H7 (cell line): Measurements from ENCODE around the gene DIP2C. TPM values are rescaled to one million over a fixed set of nuclear protein-coding genes. Genes with fewer than 3 reads are reported as not detected.
A peak's percentile ranks its signal among the peaks of the same experiment; 100 is the strongest.

Source experiments
- DNase-seq: peaks from one replicate; pipeline ENCODE4 v3.0.0; 2012
- H3K27me3 ChIP-seq: 2 replicates; pipeline ENCODE4 v1.6.0; 2011; ENCODE audit warnings: mild to moderate bottlenecking, low read length; ENCODE audit not compliant: control insufficient read depth, insufficient read depth
- H3K36me3 ChIP-seq: replicated peaks from 2 replicates; pipeline ENCODE4 v1.5.1; 2011; ENCODE audit warnings: low read length; ENCODE audit not compliant: control insufficient read depth, insufficient read depth
- H3K4me3 ChIP-seq: 2 replicates; pipeline ENCODE4 v1.5.1; 2011; ENCODE audit warnings: low read depth, mild to moderate bottlenecking, control low read depth, low read length, moderate library complexity; ENCODE audit not compliant: insufficient read depth
- total RNA-seq: library from RNA; depleted of rRNA; stranded (reverse); fragments of >200 nt; shearing (Covaris generic); gene quantifications from 2 replicates; pipeline ENCODE4 v1.2.3, GENCODE V29; 2014

The DIP2C gene
- total RNA-seq, 1 experiment from 2014 or later = 4.8 TPM

GRCh38 chr10:317926-318325 lies 371.5 kb downstream of the DIP2C start:
- no peak for DNase-seq
- no peaks in the 10 kb centered on the region for H3K27me3 ChIP-seq
- no peak overlapping the region for H3K4me3 ChIP-seq
- H3K36me3 ChIP-seq = no peaks in the 10 kb centered on the region; the same call in 1 of the 2 replicates

GRCh38 chr10:317271-317769 lies 372.1 kb downstream of the DIP2C start:
- DNase-seq = no peak
- Histone ChIP-seq H3K27me3 (no peaks in the 10 kb centered on the region), H3K36me3 (no peaks in the 10 kb centered on the region; the same call in 1 of the 2 replicates)

GRCh38 chr10:316390-316789 lies 373.1 kb downstream of the DIP2C start:
- DNase-seq = no peak
- no peak overlapping the region for H3K4me3 ChIP-seq
- no peaks in the 10 kb centered on the region; the same call in 1 of the 2 replicates for H3K36me3 ChIP-seq
- no peaks in the 10 kb centered on the region for H3K27me3 ChIP-seq

More at GRCh38 chr10:317271-317769, 372.1 kb downstream of the DIP2C start:
- no peak overlapping the region for H3K4me3 ChIP-seq

GRCh38 chr10:314871-315270 lies 374.6 kb downstream of the DIP2C start:
- H3K4me3 ChIP-seq = no peak overlapping the region
- DNase-seq = no peak
- no peaks in the 10 kb centered on the region; the same call in 1 of the 2 replicates for H3K36me3 ChIP-seq
- no peaks in the 10 kb centered on the region for H3K27me3 ChIP-seq

GRCh38 chr10:314381-314780 lies 375.1 kb downstream of the DIP2C start:
- no peak overlapping the region for H3K4me3 ChIP-seq
- H3K27me3 ChIP-seq = no peaks in the 10 kb centered on the region
- DNase-seq = peak; percentile 32
- H3K36me3 ChIP-seq = no peaks in the 10 kb centered on the region; the same call in none of the 2 replicates

GRCh38 chr10:311901-312665 lies 377.4 kb downstream of the DIP2C start:
- Histone ChIP-seq H3K36me3 (no peaks in the 10 kb centered on the region; the same call in 1 of the 2 replicates), H3K27me3 (no peaks in the 10 kb centered on the region), H3K4me3 (no peak overlapping the region)
- DNase-seq = peak; percentile 33

GRCh38 chr10:310976-311639 lies 378.4 kb downstream of the DIP2C start:
- Histone ChIP-seq H3K4me3 (no peak overlapping the region), H3K36me3 (no peaks in the 10 kb centered on the region; the same call in 1 of the 2 replicates)
- DNase-seq = no peak

GRCh38 chr10:310371-310770 lies 379.1 kb downstream of the DIP2C start:
- Histone ChIP-seq H3K36me3 (no peaks in the 10 kb centered on the region; the same call in 1 of the 2 replicates), H3K4me3 (no peak overlapping the region), H3K27me3 (no peaks in the 10 kb centered on the region)
- DNase-seq = no peak

More at GRCh38 chr10:310976-311639, 378.4 kb downstream of the DIP2C start:
- no peaks in the 10 kb centered on the region for H3K27me3 ChIP-seq

GRCh38 chr10:308572-309085 lies 380.8 kb downstream of the DIP2C start:
- no peak overlapping the region for H3K4me3 ChIP-seq
- no peak for DNase-seq
- H3K27me3 ChIP-seq = no peaks in the 10 kb centered on the region
- H3K36me3 ChIP-seq = no peaks in the 10 kb centered on the region; the same call in 1 of the 2 replicates

GRCh38 chr10:308101-308500 lies 381.4 kb downstream of the DIP2C start:
- no peaks in the 10 kb centered on the region for H3K27me3 ChIP-seq
- H3K36me3 ChIP-seq = no peaks in the 10 kb centered on the region; the same call in 1 of the 2 replicates
- H3K4me3 ChIP-seq = no peak overlapping the region
- DNase-seq = no peak

GRCh38 chr10:307659-308058 lies 381.8 kb downstream of the DIP2C start:
- H3K27me3 ChIP-seq = no peaks in the 10 kb centered on the region
- H3K4me3 ChIP-seq = no peak overlapping the region
- H3K36me3 ChIP-seq = no peaks in the 10 kb centered on the region; the same call in 1 of the 2 replicates
- no peak for DNase-seq

- no peak overlapping the region for H3K4me3 ChIP-seq
- no peaks in the 10 kb centered on the region; the same call in 1 of the 2 replicates for H3K36me3 ChIP-seq
- no peaks in the 10 kb centered on the region for H3K27me3 ChIP-seq
- peak; percentile 81 for DNase-seq
These were observed 382.7 kb downstream of the DIP2C start for GRCh38 chr10:306675-307185.

GRCh38 chr10:306007-306674 lies 383.3 kb downstream of the DIP2C start:
- Histone ChIP-seq H3K4me3 (no peak overlapping the region), H3K36me3 (no peaks in the 10 kb centered on the region; the same call in 1 of the 2 replicates), H3K27me3 (no peaks in the 10 kb centered on the region)
- DNase-seq = no peak

- H3K4me3 ChIP-seq = no peak overlapping the region
- H3K27me3 ChIP-seq = no peaks in the 10 kb centered on the region
- no peak for DNase-seq
- H3K36me3 ChIP-seq = no peaks in the 10 kb centered on the region; the same call in 1 of the 2 replicates
These were observed 384.4 kb downstream of the DIP2C start for GRCh38 chr10:305034-305433.
